GM12872 (cell line): ENCODE measurements around the gene SCRN1.

Experiments
- CTCF ChIP-seq: IDR thresholded peaks from 3 replicates; pipeline ENCODE4 v1.5.1; 2011; ENCODE audit warnings: low read depth, mild to moderate bottlenecking, low read length, moderate library complexity; ENCODE audit not compliant: insufficient read depth

Gene SCRN1

GRCh38 chr7:29893351-29893965, 96.1 kb downstream of the SCRN1 start:
- no peak for TF ChIP-seq CTCF

GRCh38 chr7:29892231-29892630, 97.4 kb downstream of the SCRN1 start:
- TF ChIP-seq CTCF, result no peak

GRCh38 chr7:29891766-29892165, 97.8 kb downstream of the SCRN1 start:
- TF ChIP-seq CTCF, result no peak

- no peak for TF ChIP-seq CTCF
Measured at GRCh38 chr7:29890251-29890650, 99.3 kb downstream of the SCRN1 start.

GRCh38 chr7:29889288-29889687, 100.3 kb downstream of the SCRN1 start:
- TF ChIP-seq CTCF, result no peak

- TF ChIP-seq CTCF, result no peak
Measured at GRCh38 chr7:29888006-29888405, 101.6 kb downstream of the SCRN1 start.

- TF ChIP-seq CTCF, result no peak
Measured at GRCh38 chr7:29886827-29887226, 102.8 kb downstream of the SCRN1 start.
